Left ventricle myocardium inferior (tissue), 1 donor: ENCODE results near the gene RC3H2. TPM values are rescaled to one million over a fixed set of nuclear protein-coding genes. Genes with fewer than 3 reads are reported as not detected.
A peak's percentile ranks its signal among the peaks of the same experiment; 100 is the strongest.
"Not testable (repeated sequence)": the region's sequence is repeated elsewhere in the genome, so short reads cannot be mapped to it uniquely, and the experiment has no call there.

Experiments
- DNase-seq: peaks from one replicate; pipeline ENCODE4 v3.0.0-alpha.2; 2020
- H3K27ac ChIP-seq: fragments of 200-600 bp; replicated peaks from 2 replicates; pipeline ENCODE4 v1.8.0; 2021
- H3K27me3 ChIP-seq: fragments of 200-600 bp; 2 replicates; pipeline ENCODE4 v1.8.0; 2021; ENCODE audit warnings: low read depth
- H3K36me3 ChIP-seq: fragments of 200-600 bp; 2 replicates; pipeline ENCODE4 v1.8.0; 2021
- H3K4me1 ChIP-seq: fragments of 200-600 bp; 2 replicates; pipeline ENCODE4 v1.8.0; 2021
- H3K4me3 ChIP-seq: fragments of 200-600 bp; 2 replicates; pipeline ENCODE4 v1.8.0; 2021; ENCODE audit warnings: mild to moderate bottlenecking, moderate library complexity
- H3K9me3 ChIP-seq: fragments of 200-600 bp; replicated peaks from 2 replicates; pipeline ENCODE4 v1.8.0; 2021
- CTCF ChIP-seq: fragments of 200-600 bp; IDR thresholded peaks from 2 replicates; pipeline ENCODE4 v1.8.0; 2021; ENCODE audit warnings: antibody characterized with exemption, mild to moderate bottlenecking, borderline replicate concordance
- intact Hi-C: fragments of 100-400 bp; cut with micrococcal nuclease; formaldehyde crosslinking; loops from one replicate; pipeline ENCODE4 v1.11.0; 2022
- total RNA-seq: library from RNA; stranded (reverse); fragmentation: NEBNext Ultra II Directional; extraction: Animal tissue kit (Norgen Biotek cat#: 25700); gene quantifications from one replicate; pipeline ENCODE4 v1.2.1, GENCODE V29; 2021
- donor health status: DM: no; HTN: yes; CAD: no; lungs with severe emphysema.

RC3H2 gene
- total RNA-seq, 1 donor from 2014 or later = 37.7 TPM

GRCh38 chr9:122865300-122865699 lies 39.9 kb downstream of the RC3H2 start:
- intact Hi-C loops = no loop called here
- H3K36me3 ChIP-seq = peaks cover 44% of the 10 kb centered on the region
- TF ChIP-seq CTCF = no peak
- H3K4me1 ChIP-seq = no peaks in the 10 kb centered on the region
- H3K27ac ChIP-seq = peak overlapping the region; percentile 65
- H3K4me3 ChIP-seq = peak overlapping the region; percentile 18
- no peaks in the 10 kb centered on the region for H3K27me3 ChIP-seq
- DNase-seq = no peak
- no peaks in the 10 kb centered on the region for H3K9me3 ChIP-seq

GRCh38 chr9:122863407-122863806 lies 41.8 kb downstream of the RC3H2 start:
- Histone ChIP-seq H3K27ac (peak overlapping the region; percentile 65), H3K36me3 (peaks cover 39% of the 10 kb centered on the region), H3K9me3 (no peaks in the 10 kb centered on the region), H3K27me3 (no peaks in the 10 kb centered on the region), H3K4me1 (no peaks in the 10 kb centered on the region), H3K4me3 (no peak overlapping the region)
- intact Hi-C loops = no loop called here
- DNase-seq = no peak
- no peak for TF ChIP-seq CTCF

GRCh38 chr9:122860319-122861142 lies 44.6 kb downstream of the RC3H2 start:
- no peak overlapping the region for H3K27ac ChIP-seq
- TF ChIP-seq CTCF = no peak
- no peak overlapping the region for H3K4me3 ChIP-seq
- no peaks in the 10 kb centered on the region for H3K4me1 ChIP-seq
- H3K36me3 ChIP-seq = peaks cover 65% of the 10 kb centered on the region
- H3K27me3 ChIP-seq = no peaks in the 10 kb centered on the region
- DNase-seq = no peak
- intact Hi-C loops = no loop called here
- no peaks in the 10 kb centered on the region for H3K9me3 ChIP-seq

- Histone ChIP-seq H3K9me3 (no peaks in the 10 kb centered on the region), H3K27me3 (no peaks in the 10 kb centered on the region), H3K4me3 (no peak overlapping the region), H3K36me3 (peaks cover 75% of the 10 kb centered on the region), H3K4me1 (no peaks in the 10 kb centered on the region), H3K27ac (no peak overlapping the region)
- DNase-seq = no peak
- TF ChIP-seq CTCF = no peak
- intact Hi-C loops = no loop called here
These were observed 47.3 kb downstream of the RC3H2 start for GRCh38 chr9:122857815-122858214.

- intact Hi-C loops, H3K4me3 ChIP-seq, H3K9me3 ChIP-seq, DNase-seq, H3K27me3 ChIP-seq, H3K27ac ChIP-seq, H3K4me1 ChIP-seq: not testable (repeated sequence)
- H3K36me3 ChIP-seq = peaks cover 91% of the 10 kb centered on the region
These were observed 52.9 kb downstream of the RC3H2 start for GRCh38 chr9:122852085-122852786.
